ENCODE data around the gene HASPIN. TPM values are rescaled to one million over a fixed set of nuclear protein-coding genes. Genes with fewer than 3 reads are reported as not detected.

HASPIN gene
- total RNA-seq, 6 experiments from 2014 or later: 0.07 to 1.1 (median 0.27) TPM; not detected in 1

DNA sequence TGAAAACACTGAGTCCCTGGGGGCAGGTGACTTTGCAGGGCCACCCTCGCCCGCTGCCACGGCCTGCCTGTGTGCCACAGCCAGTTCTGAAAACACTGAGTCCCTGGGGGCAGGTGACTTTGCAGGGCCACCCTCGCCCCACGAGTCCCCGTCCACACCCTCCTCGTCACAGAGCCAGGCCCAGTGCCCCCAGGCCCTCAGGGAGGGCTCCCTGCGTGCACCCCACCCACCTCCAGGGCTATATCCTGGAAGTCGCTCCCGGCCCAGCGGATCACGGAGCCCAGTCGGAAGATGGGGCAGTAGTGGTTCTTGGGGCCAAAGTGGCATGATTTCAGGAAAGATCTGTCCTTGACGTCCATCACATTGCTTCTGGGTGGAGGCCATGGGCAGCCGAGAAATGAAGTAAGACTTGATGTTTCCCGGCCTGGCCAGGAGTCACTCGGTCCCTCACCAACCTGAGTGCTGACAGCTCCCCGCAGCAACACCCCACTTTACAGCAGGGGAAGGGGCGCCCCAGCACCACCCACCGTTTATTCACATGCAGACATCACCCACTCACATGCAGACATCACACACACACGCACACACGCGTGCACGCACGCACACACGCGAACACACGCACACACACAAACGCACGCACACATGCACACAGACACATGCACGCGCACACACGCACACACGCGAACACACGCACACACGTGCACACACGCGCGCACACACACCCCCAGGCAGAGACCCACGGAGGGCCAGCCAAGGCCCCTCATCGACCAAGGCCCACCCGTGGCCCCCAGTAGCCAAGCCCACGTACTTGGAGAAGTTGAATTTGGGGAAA, 34.2 kb upstream of the HASPIN start:
- no peaks in the 10 kb centered on the region for H3K4me1 ChIP-seq
- ATAC-seq (no peak), DNase-seq (peak in 1 of 3 donors; percentile 49)
- no peaks in the 10 kb centered on the region for H3K27me3 ChIP-seq
- no peak overlapping the region for H3K4me3 ChIP-seq
- H3K9me3 ChIP-seq: no peaks in the 10 kb centered on the region
- TF ChIP-seq POLR2A (IDR thresholded peaks at IDR 0.05): no peak
- TF ChIP-seq, protein P1, sequence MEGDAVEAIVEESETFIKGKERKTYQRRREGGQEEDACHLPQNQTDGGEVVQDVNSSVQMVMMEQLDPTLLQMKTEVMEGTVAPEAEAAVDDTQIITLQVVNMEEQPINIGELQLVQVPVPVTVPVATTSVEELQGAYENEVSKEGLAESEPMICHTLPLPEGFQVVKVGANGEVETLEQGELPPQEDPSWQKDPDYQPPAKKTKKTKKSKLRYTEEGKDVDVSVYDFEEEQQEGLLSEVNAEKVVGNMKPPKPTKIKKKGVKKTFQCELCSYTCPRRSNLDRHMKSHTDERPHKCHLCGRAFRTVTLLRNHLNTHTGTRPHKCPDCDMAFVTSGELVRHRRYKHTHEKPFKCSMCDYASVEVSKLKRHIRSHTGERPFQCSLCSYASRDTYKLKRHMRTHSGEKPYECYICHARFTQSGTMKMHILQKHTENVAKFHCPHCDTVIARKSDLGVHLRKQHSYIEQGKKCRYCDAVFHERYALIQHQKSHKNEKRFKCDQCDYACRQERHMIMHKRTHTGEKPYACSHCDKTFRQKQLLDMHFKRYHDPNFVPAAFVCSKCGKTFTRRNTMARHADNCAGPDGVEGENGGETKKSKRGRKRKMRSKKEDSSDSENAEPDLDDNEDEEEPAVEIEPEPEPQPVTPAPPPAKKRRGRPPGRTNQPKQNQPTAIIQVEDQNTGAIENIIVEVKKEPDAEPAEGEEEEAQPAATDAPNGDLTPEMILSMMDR (IDR thresholded peaks at IDR 0.05): no peak
- H3K36me3 ChIP-seq: no peaks in the 10 kb centered on the region
- intact Hi-C loops (cut with DNase I): no loop called here
- H3K27ac ChIP-seq: no peak overlapping the region
- 75% methylated on average over 12 of the region's 44 CpGs for WGBS (ENCODE audit: insufficient coverage, low coverage, low lambda C conversion rate, missing lambda C conversion rate)

DNA sequence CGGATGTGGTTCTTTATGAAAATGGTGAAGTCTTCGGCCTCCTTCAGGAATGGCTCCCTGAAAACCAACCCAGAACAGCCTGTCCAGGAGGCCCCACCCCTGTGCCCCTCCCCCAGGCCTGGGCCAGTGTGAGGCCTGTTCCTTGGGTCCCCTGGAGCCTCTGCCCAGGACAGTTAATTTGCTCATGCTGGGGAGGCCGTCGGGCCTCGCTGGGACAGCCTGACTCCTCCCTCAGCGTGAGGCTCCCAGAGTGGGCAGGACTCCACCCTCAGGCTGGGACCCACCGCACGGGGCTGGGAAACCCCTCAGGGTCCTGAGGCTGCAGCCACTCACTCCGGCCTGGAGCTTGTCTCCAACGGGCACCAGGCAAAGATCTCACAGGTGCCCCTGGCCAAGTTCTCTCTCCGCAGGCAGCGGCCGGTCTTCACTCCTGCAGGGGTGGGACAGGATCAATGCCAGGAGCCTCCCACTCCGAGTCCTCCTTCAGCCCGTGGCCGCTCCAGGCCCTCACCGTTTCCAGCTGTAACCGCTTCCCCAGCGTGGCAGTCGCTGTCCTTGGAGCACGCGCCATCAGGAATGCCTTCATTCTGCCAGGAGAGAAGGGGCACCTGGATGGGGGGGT, 33.5 kb upstream of the HASPIN start:
- Histone ChIP-seq H3K36me3 (no peaks in the 10 kb centered on the region), H3K27me3 (no peaks in the 10 kb centered on the region), H3K4me1 (no peaks in the 10 kb centered on the region), H3K9me3 (no peaks in the 10 kb centered on the region), H3K27ac (no peak overlapping the region), H3K4me3 (no peak overlapping the region)
- intact Hi-C loops (cut with DNase I): no loop called here
- 60% methylated on average over 1 of the region's 22 CpGs for WGBS (ENCODE audit: insufficient coverage, low coverage, low lambda C conversion rate, missing lambda C conversion rate)
- TF ChIP-seq, protein P1 (IDR thresholded peaks at IDR 0.05): no peak
- ATAC-seq (peak in 1 of 4 donors; percentile 20), DNase-seq (peak in 1 of 3 donors; percentile 52)

DNA sequence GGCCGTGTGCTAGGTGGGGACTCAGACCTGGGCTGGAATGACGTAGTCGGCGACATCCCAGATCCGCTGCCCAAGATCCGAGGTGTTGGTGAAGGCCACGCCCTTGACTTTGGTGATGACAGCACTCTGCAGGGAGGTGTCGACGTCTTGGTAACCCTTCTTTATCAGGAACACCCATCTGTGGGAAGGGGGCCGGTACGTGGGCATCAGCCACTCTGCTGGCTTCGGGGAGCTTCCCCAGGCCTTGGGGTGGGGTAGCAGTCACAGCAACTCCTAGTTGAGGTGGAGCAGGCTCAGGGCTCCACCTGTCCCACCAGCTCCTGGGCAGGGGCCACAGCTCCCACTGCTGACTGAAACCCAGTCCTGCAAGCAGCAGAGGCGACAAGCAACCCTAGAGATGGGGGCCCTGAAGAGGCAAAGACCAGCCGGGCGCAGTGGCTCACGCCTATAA, 32.1 kb upstream of the HASPIN start:
- H3K27ac ChIP-seq: no peak overlapping the region
- TF ChIP-seq, protein P1 (IDR thresholded peaks at IDR 0.05): no peak
- TF ChIP-seq POLR2A (IDR thresholded peaks at IDR 0.05): no peak
- 50% methylated on average over 3 of the region's 16 CpGs for WGBS (ENCODE audit: insufficient coverage, low coverage, low lambda C conversion rate, missing lambda C conversion rate)
- H3K4me1 ChIP-seq: peaks cover 0 to 7% (median 0%) of the 10 kb centered on the region in 4 donors
- no peaks in the 10 kb centered on the region for H3K9me3 ChIP-seq
- no peaks in the 10 kb centered on the region for H3K27me3 ChIP-seq
- intact Hi-C loops (cut with DNase I): no loop called here
- no peak for ATAC-seq
- no peaks in the 10 kb centered on the region for H3K36me3 ChIP-seq
- H3K4me3 ChIP-seq: no peak overlapping the region
- peak in 1 of 3 donors; percentile 40 for DNase-seq

DNA sequence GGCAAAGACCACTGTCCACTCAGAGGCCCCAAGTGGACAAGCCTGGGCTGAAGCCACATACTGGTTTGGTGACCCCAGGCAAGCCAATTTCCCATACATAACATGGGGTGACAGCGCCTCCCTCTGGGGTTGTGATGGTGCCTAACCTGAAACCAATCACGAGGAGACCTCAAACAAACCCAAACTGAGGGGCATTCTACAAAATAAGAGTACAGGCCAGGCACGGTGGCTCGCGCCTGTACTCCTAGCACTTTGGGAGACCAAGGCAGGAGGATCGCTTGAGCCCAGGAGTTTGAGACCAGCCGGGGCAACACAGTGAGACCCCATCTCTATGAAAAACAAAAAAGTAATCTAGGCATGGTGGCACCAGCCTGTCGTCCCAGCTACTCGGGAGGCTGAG, 31.4 kb upstream of the HASPIN start:
- ATAC-seq (no peak), DNase-seq (peak in 1 of 3 donors; percentile 14)
- Histone ChIP-seq H3K9me3 (no peaks in the 10 kb centered on the region), H3K27me3 (no peaks in the 10 kb centered on the region), H3K4me1 (peaks cover 0 to 7% (median 0%) of the 10 kb centered on the region in 4 donors), H3K4me3 (no peak overlapping the region), H3K36me3 (no peaks in the 10 kb centered on the region), H3K27ac (no peak overlapping the region)
- TF ChIP-seq POLR2A (IDR thresholded peaks at IDR 0.05): no peak
- TF ChIP-seq, protein P1 (IDR thresholded peaks at IDR 0.05): no peak
- WGBS (ENCODE audit: insufficient coverage, low coverage, low lambda C conversion rate, missing lambda C conversion rate): 43% methylated on average over 3 of the region's 9 CpGs
- intact Hi-C loops (cut with DNase I): no loop called here

Measured in right lobe of liver (tissue), 6 donors.